Parathyroid adenoma (tissue), 2 donors: ENCODE results near the gene CDK5RAP1.

Source experiments
- H2AFZ ChIP-seq: fragments of 300-600 bp; sonication (generic); one replicate; pipeline ENCODE4 v1.7.0; 2017; ENCODE audit warnings: antibody characterized with exemption, mild to moderate bottlenecking
- H3K27ac ChIP-seq: fragments of 300-600 bp; sonication (generic); one replicate; pipeline ENCODE4 v1.7.0; 2017
- H3K27me3 ChIP-seq: fragments of 300-600 bp; sonication (generic); one replicate; pipeline ENCODE4 v1.7.0; 2017; ENCODE audit warnings: low read length; ENCODE audit not compliant: control insufficient read depth, insufficient read depth
- H3K36me3 ChIP-seq: fragments of 300-600 bp; sonication (generic); one replicate; pipeline ENCODE4 v1.7.0; 2017; ENCODE audit warnings: low read length; ENCODE audit not compliant: control insufficient read depth, insufficient read depth
- H3K4me1 ChIP-seq: fragments of 300-600 bp; sonication (generic); one replicate; pipeline ENCODE4 v1.7.0; 2017; ENCODE audit warnings: control low read depth
- H3K4me2 ChIP-seq: fragments of 300-600 bp; sonication (generic); one replicate; pipeline ENCODE4 v1.7.0; 2017; ENCODE audit warnings: low read length
- H3K4me3 ChIP-seq: fragments of 300-600 bp; sonication (generic); one replicate; pipeline ENCODE4 v1.7.0; 2017; ENCODE audit warnings: low read depth, low read length
- H3K79me2 ChIP-seq: fragments of 300-600 bp; sonication (generic); one replicate; pipeline ENCODE4 v1.7.0; 2017; ENCODE audit warnings: control low read depth
- H3K9ac ChIP-seq: fragments of 300-600 bp; sonication (generic); one replicate; pipeline ENCODE4 v1.7.0; 2017; ENCODE audit warnings: mild to moderate bottlenecking
- H3K9me3 ChIP-seq: fragments of 300-600 bp; sonication (generic); one replicate; pipeline ENCODE4 v1.7.0; 2017; ENCODE audit warnings: low read length; ENCODE audit not compliant: control insufficient read depth
- TF ChIP-seq, protein P1 (sequence below): fragments of 300-600 bp; sonication (generic); IDR thresholded peaks from one replicate; pipeline ENCODE4 v1.7.0; 2017; ENCODE audit warnings: antibody characterized with exemption, mild to moderate bottlenecking
- donor health status: primary hyperparathyroidism.

The CDK5RAP1 gene

DNA sequence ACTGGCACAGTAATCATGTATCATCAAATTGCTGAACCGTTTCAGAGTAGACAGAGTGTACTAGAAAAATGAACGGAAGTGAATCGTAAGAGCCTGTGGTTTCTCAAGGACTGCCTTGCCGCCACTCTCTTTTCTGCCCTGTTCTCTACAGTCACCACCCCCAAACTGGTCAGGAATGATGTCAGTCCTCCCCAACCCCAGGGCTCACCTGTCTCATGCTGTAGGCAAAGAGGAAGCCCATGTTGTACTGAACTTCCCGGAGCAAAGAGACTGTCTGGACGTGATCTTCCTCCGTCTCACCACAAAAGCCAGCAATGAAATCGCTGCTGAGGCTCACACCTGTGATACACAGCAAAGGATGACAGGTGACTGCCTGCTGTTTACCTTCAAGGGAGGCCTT lies 31.0 kb downstream of the CDK5RAP1 start:
- Histone ChIP-seq H3K9ac (no peak overlapping the region), H3K4me3 (no peak overlapping the region), H3K4me2 (no peak overlapping the region), H3K36me3 (no peaks in the 10 kb centered on the region), H3K4me1 (peaks cover 15% of the 10 kb centered on the region), H3K27me3 (no peaks in the 10 kb centered on the region), H3K79me2 (no peaks in the 10 kb centered on the region), H2AFZ (no peak overlapping the region), H3K27ac (no peak overlapping the region), H3K9me3 (no peaks in the 10 kb centered on the region)
- TF ChIP-seq, protein P1, sequence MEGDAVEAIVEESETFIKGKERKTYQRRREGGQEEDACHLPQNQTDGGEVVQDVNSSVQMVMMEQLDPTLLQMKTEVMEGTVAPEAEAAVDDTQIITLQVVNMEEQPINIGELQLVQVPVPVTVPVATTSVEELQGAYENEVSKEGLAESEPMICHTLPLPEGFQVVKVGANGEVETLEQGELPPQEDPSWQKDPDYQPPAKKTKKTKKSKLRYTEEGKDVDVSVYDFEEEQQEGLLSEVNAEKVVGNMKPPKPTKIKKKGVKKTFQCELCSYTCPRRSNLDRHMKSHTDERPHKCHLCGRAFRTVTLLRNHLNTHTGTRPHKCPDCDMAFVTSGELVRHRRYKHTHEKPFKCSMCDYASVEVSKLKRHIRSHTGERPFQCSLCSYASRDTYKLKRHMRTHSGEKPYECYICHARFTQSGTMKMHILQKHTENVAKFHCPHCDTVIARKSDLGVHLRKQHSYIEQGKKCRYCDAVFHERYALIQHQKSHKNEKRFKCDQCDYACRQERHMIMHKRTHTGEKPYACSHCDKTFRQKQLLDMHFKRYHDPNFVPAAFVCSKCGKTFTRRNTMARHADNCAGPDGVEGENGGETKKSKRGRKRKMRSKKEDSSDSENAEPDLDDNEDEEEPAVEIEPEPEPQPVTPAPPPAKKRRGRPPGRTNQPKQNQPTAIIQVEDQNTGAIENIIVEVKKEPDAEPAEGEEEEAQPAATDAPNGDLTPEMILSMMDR: no peak

DNA sequence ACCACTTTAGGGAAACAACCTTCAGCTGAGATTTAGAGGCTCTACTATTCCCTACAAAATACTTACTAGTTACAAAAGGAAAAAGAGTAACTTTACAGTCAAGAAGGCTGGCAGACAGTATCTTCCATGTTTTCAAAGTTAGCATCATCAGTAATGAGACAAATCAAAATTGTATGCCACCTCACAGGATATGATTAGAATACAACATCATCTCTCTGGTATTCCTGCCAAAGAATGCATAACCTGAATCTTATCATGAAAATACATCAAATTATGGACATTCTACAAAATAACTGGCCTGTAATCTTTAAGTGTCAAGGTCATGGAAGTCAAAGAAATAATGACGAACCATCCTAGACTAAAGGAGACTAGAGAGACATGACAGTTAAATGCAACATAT lies 38.4 kb downstream of the CDK5RAP1 start:
- Histone ChIP-seq H3K9me3 (no peaks in the 10 kb centered on the region), H3K36me3 (no peaks in the 10 kb centered on the region)
- TF ChIP-seq, protein P1: no peak

DNA sequence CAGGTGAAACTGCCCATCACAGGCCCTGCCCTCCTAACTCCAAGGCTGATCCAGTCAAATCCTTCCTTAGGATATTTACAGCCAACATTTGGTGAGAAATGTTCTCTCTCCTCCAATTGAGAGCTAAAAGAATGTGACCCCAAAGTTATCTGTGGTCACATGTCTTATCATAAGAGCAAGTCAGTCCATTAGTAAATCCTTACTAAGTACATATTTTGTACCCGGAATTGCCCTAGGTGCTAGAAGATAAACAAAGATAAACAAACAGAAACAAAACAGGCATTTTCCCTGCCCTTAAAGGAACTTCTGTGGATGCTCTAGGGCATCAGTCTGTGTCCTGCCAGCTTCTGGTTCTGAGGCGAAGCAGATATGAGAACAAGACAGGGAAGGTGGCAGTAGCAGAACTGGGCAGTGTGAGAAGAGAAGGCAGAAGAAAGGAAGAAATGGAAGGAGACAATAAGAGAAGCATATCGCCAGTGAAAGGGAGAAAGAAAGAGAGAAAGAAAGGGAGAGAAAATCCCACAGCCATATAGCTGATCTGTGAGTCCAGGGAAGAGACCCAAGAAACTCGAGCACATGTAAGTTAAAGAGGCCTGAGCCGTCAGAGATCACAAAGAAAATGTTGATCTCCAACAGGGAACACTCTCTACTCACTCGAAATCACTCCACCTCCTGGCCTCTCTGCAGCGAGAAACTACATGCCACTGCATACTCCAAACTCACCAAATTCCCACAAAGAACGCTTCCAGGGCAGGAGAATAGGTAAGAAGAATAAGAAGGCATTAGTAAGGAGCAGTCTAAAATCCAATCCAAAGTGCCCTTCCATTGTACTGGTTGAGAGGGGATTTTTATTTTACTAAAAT lies 41.7 kb downstream of the CDK5RAP1 start:
- Histone ChIP-seq H2AFZ (no peak overlapping the region), H3K9ac (no peak overlapping the region), H3K27me3 (no peaks in the 10 kb centered on the region), H3K4me2 (no peak overlapping the region), H3K36me3 (no peaks in the 10 kb centered on the region), H3K27ac (no peak overlapping the region), H3K79me2 (no peaks in the 10 kb centered on the region), H3K9me3 (no peaks in the 10 kb centered on the region), H3K4me1 (peaks cover 5% of the 10 kb centered on the region), H3K4me3 (no peak overlapping the region)
- TF ChIP-seq, protein P1: no peak

More for the DNA sequence above, 38.4 kb downstream of the CDK5RAP1 start:
- Histone ChIP-seq H3K27me3 (no peaks in the 10 kb centered on the region), H2AFZ (no peak overlapping the region), H3K9ac (no peak overlapping the region), H3K4me2 (no peak overlapping the region), H3K4me1 (peaks cover 5% of the 10 kb centered on the region), H3K79me2 (no peaks in the 10 kb centered on the region), H3K27ac (no peak overlapping the region), H3K4me3 (no peak overlapping the region)

DNA sequence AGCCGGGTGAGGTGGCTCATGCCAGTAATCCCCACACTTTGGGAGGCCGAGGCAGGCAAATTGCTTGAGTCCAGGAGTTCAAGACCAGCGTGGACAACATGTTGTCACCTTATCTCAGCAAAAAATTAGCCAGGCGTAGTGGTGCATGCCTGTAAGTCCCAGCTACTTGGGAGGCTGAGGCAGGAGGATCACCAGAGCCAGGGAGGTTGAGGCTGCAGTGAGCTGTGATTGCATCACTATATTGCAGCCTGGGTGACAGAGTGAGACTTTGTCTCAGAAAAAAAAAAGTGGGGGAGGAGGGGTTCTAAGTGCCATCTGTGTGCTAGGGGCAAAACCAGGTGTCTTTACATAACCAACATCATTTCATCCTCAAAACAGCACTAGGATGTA lies 48.3 kb downstream of the CDK5RAP1 start:
- Histone ChIP-seq H3K36me3 (no peaks in the 10 kb centered on the region), H3K9me3 (no peaks in the 10 kb centered on the region), H3K79me2 (no peaks in the 10 kb centered on the region), H3K4me1 (no peaks in the 10 kb centered on the region), H3K27ac (no peak overlapping the region), H3K9ac (no peak overlapping the region), H3K27me3 (no peaks in the 10 kb centered on the region), H3K4me3 (no peak overlapping the region), H3K4me2 (no peak overlapping the region), H2AFZ (no peak overlapping the region)
- TF ChIP-seq, protein P1: no peak
